H1 (cell line): ENCODE data around the gene ASF1B. TPM values are rescaled to one million over a fixed set of nuclear protein-coding genes. Genes with fewer than 3 reads are reported as not detected.
A peak's percentile ranks its signal among the peaks of the same experiment; 100 is the strongest.

Experiments used
- ATF2 ChIP-seq: IDR thresholded peaks from 2 replicates; pipeline ENCODE4 v1.6.1; 2012; ENCODE audit warnings: low read length, inconsistent platforms
- CHD2 ChIP-seq: IDR thresholded peaks from 2 replicates; pipeline ENCODE4 v1.6.1; 2012; ENCODE audit warnings: low read length, improper control_type of control experiment
- CHD7 ChIP-seq: fragments of 300-600 bp; sonication (generic); IDR thresholded peaks from 2 replicates; pipeline ENCODE4 v1.7.1; 2012; ENCODE audit warnings: low read length, moderate library complexity, mild to moderate bottlenecking, inconsistent platforms; ENCODE audit not compliant: insufficient replicate concordance
- CTBP2 ChIP-seq: IDR thresholded peaks from 2 replicates; pipeline ENCODE4 v1.7.0; 2011; ENCODE audit warnings: borderline replicate concordance, mild to moderate bottlenecking, moderate library complexity, mixed read lengths, low read length; ENCODE audit not compliant: insufficient read depth, insufficient read length
- PHF8 ChIP-seq: fragments of 200-600 bp; sonication (generic); conservative IDR thresholded peaks from 2 replicates; pipeline ENCODE4 v1.7.1; 2012; ENCODE audit warnings: low read depth, mild to moderate bottlenecking, inconsistent platforms, low read length, moderate library complexity
- POLR2AphosphoS5 ChIP-seq: IDR thresholded peaks from 2 replicates; pipeline ENCODE4 v1.6.1; 2011; ENCODE audit warnings: low read depth, low read length
- POU5F1 ChIP-seq: IDR thresholded peaks from 2 replicates; pipeline ENCODE4 v1.6.1; 2011; ENCODE audit warnings: low read depth, mild to moderate bottlenecking, low read length, moderate library complexity
- RXRA ChIP-seq: IDR thresholded peaks from 2 replicates; pipeline ENCODE4 v1.6.1; 2011; ENCODE audit warnings: low read depth, mild to moderate bottlenecking, low read length, moderate library complexity; ENCODE audit not compliant: insufficient read depth
- TAF1 ChIP-seq: IDR thresholded peaks from 2 replicates; pipeline ENCODE4 v1.6.1; 2011; ENCODE audit warnings: mild to moderate bottlenecking, low read depth, low read length
- YY1 ChIP-seq: IDR thresholded peaks from 2 replicates; pipeline ENCODE4 v1.6.1; 2011; ENCODE audit warnings: low read depth, mild to moderate bottlenecking, low read length
- polyA plus RNA-seq, 7 experiments: library from polyadenylated mRNA; depleted of rRNA in 3 of 7; stranded (reverse) in 5 of 7; unstranded in 2 of 7; fragments of >200 nt in 5 of 7; fragments of 200-250 nt in 2 of 7; gene quantifications; 1 replicate in 5 of 7; 2 replicates in 1 of 7; 4 replicates in 1 of 7; pipeline versions ENCODE4 v1.2.1 to v1.2.3, GENCODE V29; 2011 to 2013; ENCODE audit warnings: missing spikeins in 2 of 7, mixed read lengths in 2 of 7
- total RNA-seq: library from RNA; stranded (reverse); fragmentation: NEBNext Ultra II Directional; extraction: Animal tissue kit (Norgen Biotek cat#: 25700); gene quantifications from 2 replicates; pipeline ENCODE4 v1.2.1, GENCODE V29; 2021

ASF1B gene
- total and polyA plus RNA-seq, 2 of the 8 experiments (the other 6 are each of a cell fraction or from before 2014, with no cell fraction given), result 32.6 to 59.2 TPM

DNA sequence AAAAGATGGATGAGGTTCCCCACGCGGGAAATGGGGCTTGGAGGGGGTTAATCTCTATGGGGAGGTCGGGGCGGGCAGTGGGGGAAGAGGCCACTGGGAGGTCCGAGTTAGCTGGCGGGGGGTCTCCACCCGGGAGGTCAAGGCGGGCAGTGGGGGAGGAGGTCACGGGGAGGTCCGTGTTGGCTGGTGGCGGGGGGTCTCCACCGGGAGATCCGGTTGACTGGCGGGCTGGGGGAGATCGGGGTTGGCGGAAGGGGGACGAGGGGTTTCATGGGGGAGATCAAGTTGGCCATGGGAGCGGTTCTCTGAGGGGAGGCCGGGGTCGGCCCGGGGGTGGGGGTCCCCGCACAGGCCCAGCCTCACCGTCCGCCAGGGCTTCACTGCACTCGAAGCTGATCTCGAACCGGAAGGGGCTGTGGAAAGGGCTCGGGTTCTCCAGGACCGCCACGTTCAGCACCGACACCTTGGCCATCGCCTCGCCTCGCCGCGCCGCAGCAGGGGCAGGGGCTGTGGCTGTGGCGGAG lies 342 bp downstream of the ASF1B start (continued):
- TF ChIP-seq CHD2, result no peak
- TF ChIP-seq ATF2, result no peak
- TF ChIP-seq CHD7, result no peak
- TF ChIP-seq PHF8, result peak; percentile 89
- TF ChIP-seq RXRA, result no peak
- no peak for TF ChIP-seq POLR2AphosphoS5
- no peak for TF ChIP-seq POU5F1
- TF ChIP-seq TAF1, result no peak
- TF ChIP-seq YY1, result no peak
- no peak for TF ChIP-seq CTBP2
